Left lung (tissue), 10 donors: ENCODE results near the gene TCEA2. TPM values are rescaled to one million over a fixed set of nuclear protein-coding genes. Genes with fewer than 3 reads are reported as not detected.
A peak's percentile ranks its signal among the peaks of the same experiment; 100 is the strongest.

Experiments used
- ATAC-seq: fragments of 200-7000 bp; cut with Tn5 transposase; one replicate; pipeline ENCODE4 v1.9.1; 2020; ENCODE audit warnings: moderate library complexity
- DNase-seq, 4 donors: peaks; one replicate each; pipeline ENCODE4 v3.0.0-alpha.2; 2013 to 2020
- H3K27ac ChIP-seq, 2 donors: fragments of 200-600 bp; sonication (generic) in 1 of 2; one replicate each; pipeline versions ENCODE4 v1.5.0 to v1.8.0; 2020 to 2021
- H3K27me3 ChIP-seq, 2 donors: fragments of 200-600 bp; sonication (generic) in 1 of 2; one replicate each; pipeline versions ENCODE4 v1.5.0 to v1.8.0; 2020 to 2021
- H3K36me3 ChIP-seq, 2 donors: fragments of 200-600 bp; sonication (generic) in 1 of 2; one replicate each; pipeline versions ENCODE4 v1.5.0 to v1.8.0; 2020 to 2021
- H3K4me1 ChIP-seq, 2 donors: fragments of 200-600 bp; one replicate each; pipeline ENCODE4 v1.8.0; 2021
- H3K4me3 ChIP-seq, 2 donors: fragments of 200-600 bp; sonication (generic) in 1 of 2; one replicate each; pipeline versions ENCODE4 v1.5.0 to v1.8.0; 2020 to 2021; ENCODE audit warnings: mild to moderate bottlenecking in 1 of 2
- H3K9me3 ChIP-seq, 2 donors: fragments of 200-600 bp; sonication (generic) in 1 of 2; one replicate each; pipeline versions ENCODE4 v1.5.0 to v1.8.0; 2020 to 2021
- intact Hi-C, 2 donors: fragments of 100-400 bp; cut with DNase I; formaldehyde crosslinking; loops; one replicate each; pipeline versions ENCODE4 v1.11.2 to v1.14.2; 2022
- polyA plus RNA-seq, 6 donors: library from polyadenylated mRNA; unstranded; fragments of 120-200 nt; gene quantifications; one replicate each; pipeline ENCODE4 v1.2.1, GENCODE V29; 2013; ENCODE audit not compliant: insufficient read length in 6 of 6
- total RNA-seq, 2 donors: library from RNA; stranded (reverse); fragmentation: NEBNext Ultra II Directional; extraction: Animal tissue kit (Norgen Biotek cat#: 25700); gene quantifications; one replicate each; pipeline ENCODE4 v1.2.1, GENCODE V29; 2021
- TF ChIP-seq, protein P1 (sequence below), 2 donors: fragments of 200-600 bp; sonication (generic) in 1 of 2; IDR thresholded peaks; one replicate each; pipeline versions ENCODE4 v1.5.0 to v1.8.0; 2021; ENCODE audit warnings: antibody characterized with exemption in 2 of 2
- donor health status: DM: no; HTN: yes; CAD: no.
- donor health status: DM: no; HTN: no; CAD: no.

TCEA2 gene
- total and polyA plus RNA-seq, 8 donors = 31.2 to 93.0 (median 75.9) TPM

DNA sequence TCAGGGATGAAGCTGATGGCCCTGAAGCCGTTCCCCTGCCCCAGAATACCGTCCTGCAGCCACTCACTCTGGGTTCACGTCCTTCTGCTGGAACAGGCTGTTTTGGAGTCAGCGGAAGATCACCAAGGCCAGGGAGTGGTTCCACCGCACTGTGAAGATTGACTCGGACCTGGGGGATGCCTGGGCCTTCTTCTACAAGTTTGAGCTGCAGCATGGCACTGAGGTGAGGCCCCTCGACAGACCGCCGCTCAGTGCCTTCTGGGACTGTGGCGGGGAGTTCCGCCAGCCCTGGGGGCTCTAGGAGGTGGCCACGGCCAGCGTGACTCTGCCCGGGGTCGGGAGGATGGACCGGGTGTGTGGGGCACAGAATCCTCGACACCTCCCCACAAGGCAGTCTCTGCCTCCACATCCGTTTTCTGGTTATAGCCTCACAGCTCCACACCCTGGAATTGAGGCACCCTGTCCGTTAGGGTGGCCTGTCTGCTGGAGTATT, 31.1 kb upstream of the TCEA2 start:
- H3K27me3 ChIP-seq = peaks cover 0 to 11% of the 10 kb centered on the region in 2 donors
- H3K9me3 ChIP-seq = no peaks in the 10 kb centered on the region
- peak in 1 of 4 donors; percentile 70 for DNase-seq
- intact Hi-C loops = no loop called here
- no peaks in the 10 kb centered on the region for H3K4me1 ChIP-seq
- TF ChIP-seq, protein P1, sequence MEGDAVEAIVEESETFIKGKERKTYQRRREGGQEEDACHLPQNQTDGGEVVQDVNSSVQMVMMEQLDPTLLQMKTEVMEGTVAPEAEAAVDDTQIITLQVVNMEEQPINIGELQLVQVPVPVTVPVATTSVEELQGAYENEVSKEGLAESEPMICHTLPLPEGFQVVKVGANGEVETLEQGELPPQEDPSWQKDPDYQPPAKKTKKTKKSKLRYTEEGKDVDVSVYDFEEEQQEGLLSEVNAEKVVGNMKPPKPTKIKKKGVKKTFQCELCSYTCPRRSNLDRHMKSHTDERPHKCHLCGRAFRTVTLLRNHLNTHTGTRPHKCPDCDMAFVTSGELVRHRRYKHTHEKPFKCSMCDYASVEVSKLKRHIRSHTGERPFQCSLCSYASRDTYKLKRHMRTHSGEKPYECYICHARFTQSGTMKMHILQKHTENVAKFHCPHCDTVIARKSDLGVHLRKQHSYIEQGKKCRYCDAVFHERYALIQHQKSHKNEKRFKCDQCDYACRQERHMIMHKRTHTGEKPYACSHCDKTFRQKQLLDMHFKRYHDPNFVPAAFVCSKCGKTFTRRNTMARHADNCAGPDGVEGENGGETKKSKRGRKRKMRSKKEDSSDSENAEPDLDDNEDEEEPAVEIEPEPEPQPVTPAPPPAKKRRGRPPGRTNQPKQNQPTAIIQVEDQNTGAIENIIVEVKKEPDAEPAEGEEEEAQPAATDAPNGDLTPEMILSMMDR (IDR thresholded peaks at IDR 0.05) = no peak
- peaks cover 0 to 87% of the 10 kb centered on the region in 2 donors for H3K36me3 ChIP-seq
- no peak overlapping the region for H3K27ac ChIP-seq
- H3K4me3 ChIP-seq = no peak overlapping the region
- no peak for ATAC-seq

GRCh38 chr20:64032706-64033624, 30.0 kb upstream of the TCEA2 start:
- Histone ChIP-seq H3K27ac (no peak overlapping the region), H3K4me3 (no peak overlapping the region), H3K4me1 (peaks cover 0 to 5% of the 10 kb centered on the region in 2 donors), H3K36me3 (peaks cover 0 to 76% of the 10 kb centered on the region in 2 donors), H3K27me3 (peaks cover 8 to 22% of the 10 kb centered on the region in 2 donors), H3K9me3 (no peaks in the 10 kb centered on the region)
- ATAC-seq (no peak), DNase-seq (no peak)
- intact Hi-C loops = no loop called here
- TF ChIP-seq, protein P1 (IDR thresholded peaks at IDR 0.05) = no peak

- H3K27ac ChIP-seq = no peak overlapping the region
- H3K36me3 ChIP-seq = peaks cover 0 to 66% of the 10 kb centered on the region in 2 donors
- H3K4me3 ChIP-seq = no peak overlapping the region
- TF ChIP-seq, protein P1 (IDR thresholded peaks at IDR 0.05) = no peak
- peaks cover 5 to 16% of the 10 kb centered on the region in 2 donors for H3K4me1 ChIP-seq
- peaks cover 11 to 33% of the 10 kb centered on the region in 2 donors for H3K27me3 ChIP-seq
- intact Hi-C loops = no loop called here
- no peaks in the 10 kb centered on the region for H3K9me3 ChIP-seq
- DNase-seq (peak in 1 of 4 donors; percentile 64), ATAC-seq (no peak)
These were observed 29.0 kb upstream of the TCEA2 start for GRCh38 chr20:64033981-64034493.

- H3K27ac ChIP-seq = no peak overlapping the region
- ATAC-seq = no peak
- TF ChIP-seq, protein P1 (IDR thresholded peaks at IDR 0.05) = no peak
- H3K27me3 ChIP-seq = peaks cover 12 to 46% of the 10 kb centered on the region in 2 donors
- H3K4me1 ChIP-seq = peaks cover 10 to 29% of the 10 kb centered on the region in 2 donors
- H3K36me3 ChIP-seq = peaks cover 0 to 53% of the 10 kb centered on the region in 2 donors
- DNase-seq = no peak
- intact Hi-C loops = no loop called here
- H3K4me3 ChIP-seq = no peak overlapping the region
- H3K9me3 ChIP-seq = no peaks in the 10 kb centered on the region
These were observed 27.7 kb upstream of the TCEA2 start for GRCh38 chr20:64035066-64035932.
